NOMO-1 treated with DMSO at 0.1 percent for 48 hours (cell line): ENCODE data around the gene CLEC1A.
"Not testable (repeated sequence)": the region's sequence is repeated elsewhere in the genome, so short reads cannot be mapped to it uniquely, and the experiment has no call there.

Experiments used
- DNase-seq: peaks from one replicate; lab custom pipeline; 2025; ENCODE audit not compliant: unreplicated experiment; lab: John Stamatoyannopoulos, UW

Gene CLEC1A

DNA sequence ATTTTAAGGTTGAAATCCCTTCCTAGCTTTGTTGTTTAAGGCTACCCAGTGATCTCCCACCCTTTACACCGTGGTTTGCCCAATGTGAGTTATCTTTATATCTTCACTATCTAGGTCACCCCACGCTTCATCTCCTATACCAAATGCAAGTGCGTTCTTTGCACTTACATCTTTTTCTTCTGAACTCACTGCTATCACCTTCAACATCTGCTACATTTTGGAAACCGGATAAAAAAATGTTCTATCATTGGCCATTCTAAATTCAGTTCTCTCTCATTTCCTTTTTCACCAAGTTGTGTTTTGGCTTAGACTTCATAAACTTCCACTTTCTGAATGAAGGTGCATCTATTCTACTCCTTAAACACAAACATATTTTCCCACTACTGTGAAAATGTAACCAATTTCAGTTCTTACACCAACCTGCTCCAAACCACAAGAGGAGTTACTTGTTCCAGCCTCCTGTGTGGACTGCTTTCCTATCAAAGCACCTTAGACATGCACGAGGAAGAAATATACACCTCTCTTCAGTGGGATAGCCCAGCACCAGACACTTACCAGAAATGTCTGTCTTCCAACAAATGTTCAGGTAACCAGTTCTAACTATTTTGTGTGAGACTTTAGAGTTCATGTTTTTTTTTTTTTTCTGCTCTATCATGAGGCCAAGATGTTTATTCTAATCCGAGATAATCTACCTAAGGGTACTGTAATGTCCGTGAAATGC, 46.4 kb downstream of the CLEC1A start:
- peak; percentile 2 for DNase-seq

GRCh38 chr12:10048526-10048925, 50.3 kb downstream of the CLEC1A start:
- DNase-seq = peak; percentile 43

GRCh38 chr12:10042167-10042566, 56.6 kb downstream of the CLEC1A start:
- no peak for DNase-seq

DNA sequence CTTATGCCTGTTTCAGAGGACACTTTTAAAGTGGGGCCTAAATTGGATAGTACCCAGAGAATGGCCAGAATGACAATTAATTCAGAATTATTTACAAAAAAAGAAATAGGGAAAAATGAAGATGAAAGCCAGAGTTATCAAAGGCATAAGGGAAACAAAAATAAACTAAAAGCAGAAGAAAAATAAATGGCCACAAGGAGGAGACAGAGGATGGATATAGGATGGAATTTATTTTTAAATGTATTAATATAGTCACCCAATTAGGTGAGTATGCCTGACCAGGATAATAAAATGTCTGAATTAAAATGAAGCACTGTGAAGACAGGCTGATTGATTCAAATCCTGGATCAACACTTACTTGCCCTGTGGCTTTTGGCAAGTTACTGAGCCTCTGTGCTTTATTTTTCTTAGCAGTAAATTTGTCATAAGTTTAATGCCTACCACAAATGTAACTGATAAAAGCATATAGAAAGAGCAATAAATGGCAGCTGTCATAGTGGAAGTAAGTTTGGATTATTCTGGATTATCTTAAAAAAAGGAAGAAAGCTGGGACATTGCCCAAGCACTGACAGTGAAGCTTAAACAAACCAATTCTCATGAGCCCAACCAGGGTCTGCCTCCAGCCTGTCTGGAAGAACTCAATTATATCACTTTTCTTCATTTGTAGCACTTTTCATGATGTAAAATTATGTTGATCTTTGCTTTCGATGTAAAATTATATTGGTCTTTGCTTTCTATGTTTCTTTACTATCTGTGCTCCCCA, 64.8 kb downstream of the CLEC1A start:
- peak; percentile 40 for DNase-seq

- peak; percentile 26 for DNase-seq
These were observed 67.0 kb downstream of the CLEC1A start for GRCh38 chr12:10031771-10032175.

- DNase-seq = peak; percentile 26
These were observed 67.5 kb downstream of the CLEC1A start for GRCh38 chr12:10031321-10031720.

DNA sequence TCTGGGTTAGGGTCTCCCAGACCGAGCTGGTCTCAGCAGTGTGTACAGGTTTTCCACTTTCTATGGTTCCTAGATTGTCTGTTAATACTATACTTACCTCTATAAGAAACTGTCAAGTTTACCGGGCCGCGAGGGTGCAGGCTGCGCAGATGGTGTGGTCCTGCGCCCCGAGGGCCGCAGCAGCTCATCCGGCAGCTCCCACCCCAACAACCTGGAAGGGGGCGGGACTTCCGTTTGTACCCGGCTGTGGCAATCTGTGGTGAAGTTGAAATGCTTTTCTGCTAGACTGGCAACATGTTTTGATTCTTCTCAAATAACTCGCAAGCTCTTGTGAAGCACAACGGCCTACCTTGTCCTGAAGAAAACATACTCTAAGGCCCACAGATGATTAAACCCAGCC, 68.3 kb downstream of the CLEC1A start, which contains the start of gene CLEC9A:
Gene CLEC9A, plus strand, starts transcription at position 237 of the 400 bp plus-strand sequence. CDS start 22,006 bp downstream, outside the sequence.
- peak; percentile 61 for DNase-seq

GRCh38 chr12:10027721-10028120, 71.1 kb downstream of the CLEC1A start:
- peak; percentile 88 for DNase-seq

- no peak for DNase-seq
These were observed 71.5 kb downstream of the CLEC1A start for GRCh38 chr12:10027311-10027710.

- not testable (repeated sequence) for DNase-seq
These were observed 72.1 kb downstream of the CLEC1A start for GRCh38 chr12:10026666-10027065.

DNA sequence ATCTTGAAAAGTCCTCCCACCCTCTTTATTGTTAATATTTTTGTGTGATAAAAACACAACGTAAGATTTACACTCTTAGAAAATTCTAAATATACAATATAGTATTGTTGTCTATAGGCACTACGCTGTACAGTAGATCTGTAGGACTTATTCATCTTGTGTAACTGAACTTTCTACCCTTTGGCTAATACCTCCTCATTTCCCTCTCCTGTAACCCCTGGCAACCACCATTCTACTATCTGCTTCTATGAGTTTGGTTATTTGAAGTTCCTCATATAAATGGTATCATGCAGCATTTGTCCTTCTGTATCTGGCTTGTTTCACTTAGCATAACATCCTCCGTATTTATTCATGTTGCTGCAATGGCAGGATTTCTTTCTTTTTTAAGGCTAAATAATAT, 73.5 kb downstream of the CLEC1A start:
- no peak for DNase-seq

GRCh38 chr12:10021342-10021741, 77.4 kb downstream of the CLEC1A start:
- DNase-seq = no peak
